Measurements from ENCODE around the gene CD79B. TPM values are rescaled to one million over a fixed set of nuclear protein-coding genes. Genes with fewer than 3 reads are reported as not detected.

CD79B gene
- total RNA-seq, 1 donor from 2014 or later: not detected

- TF ChIP-seq CTCF (IDR thresholded peaks at IDR 0.05): no peak
- Histone ChIP-seq H3K27ac (no peak overlapping the region), H3K4me3 (no peak overlapping the region), H3K36me3 (no peaks in the 10 kb centered on the region), H3K9me3 (no peaks in the 10 kb centered on the region), H3K27me3 (no peaks in the 10 kb centered on the region), H3K4me1 (no peaks in the 10 kb centered on the region)
- DNase-seq (ENCODE audit: low spot score in 2 of 2): no peak
- intact Hi-C loops (cut with DNase I): no loop called here
Measured at GRCh38 chr17:63966646-63967264, 34.6 kb upstream of the CD79B start.

- intact Hi-C loops (cut with DNase I): no loop called here
- H3K4me3 ChIP-seq: no peak overlapping the region
- no peak for TF ChIP-seq CTCF (IDR thresholded peaks at IDR 0.05)
- no peak for DNase-seq (ENCODE audit: low spot score in 2 of 2)
- H3K4me1 ChIP-seq: no peaks in the 10 kb centered on the region
- H3K27me3 ChIP-seq: no peaks in the 10 kb centered on the region
- H3K27ac ChIP-seq: peak overlapping the region; percentile 32 to 65
- H3K36me3 ChIP-seq: no peaks in the 10 kb centered on the region
- H3K9me3 ChIP-seq: no peaks in the 10 kb centered on the region
Measured at GRCh38 chr17:63963123-63963522, 31.0 kb upstream of the CD79B start.

GRCh38 chr17:63962298-63962744, 30.2 kb upstream of the CD79B start:
- Histone ChIP-seq H3K4me3 (no peak overlapping the region), H3K27ac (peak overlapping the region in 1 of 2 donors; percentile 36), H3K27me3 (no peaks in the 10 kb centered on the region), H3K36me3 (no peaks in the 10 kb centered on the region), H3K4me1 (no peaks in the 10 kb centered on the region), H3K9me3 (no peaks in the 10 kb centered on the region)
- intact Hi-C loops (cut with DNase I): no loop called here
- DNase-seq (ENCODE audit: low spot score in 2 of 2): no peak
- TF ChIP-seq CTCF (IDR thresholded peaks at IDR 0.05): no peak

GRCh38 chr17:63961355-63962212, 29.5 kb upstream of the CD79B start:
- H3K27me3 ChIP-seq: no peaks in the 10 kb centered on the region
- peak overlapping the region in 1 of 2 donors; percentile 43 for H3K4me3 ChIP-seq
- H3K36me3 ChIP-seq: no peaks in the 10 kb centered on the region
- H3K27ac ChIP-seq: no peak overlapping the region
- no peaks in the 10 kb centered on the region for H3K9me3 ChIP-seq
- intact Hi-C loops (cut with DNase I): no loop called here
- H3K4me1 ChIP-seq: no peaks in the 10 kb centered on the region
- DNase-seq (ENCODE audit: low spot score in 2 of 2): peak in 1 of 2 donors; percentile 81
- TF ChIP-seq CTCF (IDR thresholded peaks at IDR 0.05): no peak

GRCh38 chr17:63960430-63960829, 28.3 kb upstream of the CD79B start:
- Histone ChIP-seq H3K27me3 (no peaks in the 10 kb centered on the region), H3K36me3 (no peaks in the 10 kb centered on the region), H3K4me3 (no peak overlapping the region), H3K4me1 (no peaks in the 10 kb centered on the region), H3K27ac (no peak overlapping the region), H3K9me3 (no peaks in the 10 kb centered on the region)
- intact Hi-C loops (cut with DNase I): no loop called here
- DNase-seq (ENCODE audit: low spot score in 2 of 2): no peak
- no peak for TF ChIP-seq CTCF (IDR thresholded peaks at IDR 0.05)

All from ascending aorta (tissue), 2 donors.